K562 (cell line): ENCODE results near the gene DCAF8. TPM values are rescaled to one million over a fixed set of nuclear protein-coding genes. Genes with fewer than 3 reads are reported as not detected.

ENCODE experiments used
- ATAC-seq: fragments of 200-7000 bp; cut with Tn5 transposase; 3 replicates; pipeline ENCODE4 v1.9.1; 2020; ENCODE audit warnings: moderate library complexity
- BruUV-seq: library from RNA; stranded (reverse); fragments of 400-500 nt; replicated peaks from 2 replicates; lab custom pipeline; 2021; lab: Mats Ljungman, UMichigan
- CTCF ChIA-PET: fragments of 300-600 bp; formaldehyde crosslinking; extraction: SDS; loops from one replicate; lab custom pipeline; 2021; ENCODE audit warnings: low intra/inter-chr PET ratio; lab: Yijun Ruan, JAX
- POLR2A ChIA-PET: fragments of 300-600, 350-650 bp; sonication (Branson Sonifier 250); formaldehyde crosslinking; extraction: SDS; loops from one replicate; lab custom pipeline; 2021; ENCODE audit warnings: antibody characterized with exemption, inconsistent platforms; lab: Yijun Ruan, JAX
- DNase-seq, 4 experiments: peaks; one replicate each; pipeline versions ENCODE4 v3.0.0 to v3.0.0-alpha.2; 2011 to 2018; ENCODE audit warnings: low spot score in 3 of 4, mixed read lengths in 3 of 4; ENCODE audit errors: extremely low read depth in 1 of 4
- FAIRE-seq: peaks from 2 replicates; lab custom pipeline; 2011; peaks lifted over from hg19 to GRCh38; lab: Jason Lieb, UNC
- H2AFZ ChIP-seq: 2 replicates; pipeline ENCODE4 v1.6.0; 2011; ENCODE audit warnings: low read depth, low read length, control low read depth, inconsistent platforms
- H3K27ac ChIP-seq: fragments of 200-600 bp; 3 replicates; pipeline ENCODE4 v1.8.0; 2011; ENCODE audit warnings: low read depth, mild to moderate bottlenecking, control low read depth, inconsistent platforms, low read length, moderate library complexity, mixed read lengths; ENCODE audit errors: extremely low read depth
- H3K27me3 ChIP-seq, 2 experiments: fragments of 300-600 bp in 1 of 2; 2 replicates in 1 of 2; 3 replicates in 1 of 2; pipeline versions ENCODE4 v1.6.0 to v1.8.0; 2011; ENCODE audit warnings: inconsistent platforms in 2 of 2, low read length in 2 of 2, mild to moderate bottlenecking in 1 of 2, mixed read lengths in 1 of 2, moderate library complexity in 1 of 2; ENCODE audit not compliant: control insufficient read depth in 2 of 2, insufficient read depth in 2 of 2
- H3K36me3 ChIP-seq: fragments of 300-600 bp; 3 replicates; pipeline ENCODE4 v1.8.0; 2011; ENCODE audit warnings: mild to moderate bottlenecking, low read length, inconsistent platforms; ENCODE audit not compliant: control insufficient read depth, insufficient read depth
- H3K4me1 ChIP-seq, 2 experiments: fragments of 200-600 bp in 1 of 2; replicated peaks in 1 of 2; 2 replicates in 1 of 2; 3 replicates in 1 of 2; pipeline versions ENCODE4 v1.5.1 to v1.8.0; 2011; ENCODE audit warnings: inconsistent platforms in 2 of 2, low read length in 2 of 2, mild to moderate bottlenecking in 1 of 2, mixed read lengths in 1 of 2, moderate library complexity in 1 of 2; ENCODE audit not compliant: control insufficient read depth in 2 of 2, insufficient read depth in 2 of 2
- H3K4me2 ChIP-seq: 2 replicates; pipeline ENCODE4 v1.6.1; 2011; ENCODE audit warnings: low read length, control low read depth, inconsistent platforms, mixed read lengths; ENCODE audit not compliant: insufficient read depth
- H3K4me3 ChIP-seq: fragments of 200-600 bp; sonication (generic), shearing (Covaris generic); 2 replicates; pipeline ENCODE4 v1.5.1; 2016; ENCODE audit warnings: control low read depth, inconsistent platforms
- H3K79me2 ChIP-seq: fragments of 200-600 bp; 3 replicates; pipeline ENCODE4 v1.8.0; 2011; ENCODE audit warnings: low read length, inconsistent platforms; ENCODE audit not compliant: control insufficient read depth, insufficient read depth
- H3K9ac ChIP-seq, 2 experiments: 2 replicates each; pipeline versions ENCODE4 v1.6.0 to v1.6.1; 2011; ENCODE audit warnings: low read depth in 2 of 2, low read length in 2 of 2, control low read depth in 1 of 2, inconsistent platforms in 1 of 2, mild to moderate bottlenecking in 1 of 2, mixed read lengths in 1 of 2; ENCODE audit not compliant: insufficient read depth in 1 of 2
- H3K9me1 ChIP-seq: one replicate; pipeline ENCODE4 v1.6.0; 2011; ENCODE audit warnings: inconsistent platforms, mild to moderate bottlenecking, low read length, moderate library complexity; ENCODE audit not compliant: control insufficient read depth, insufficient read depth
- H3K9me3 ChIP-seq: replicated peaks from 2 replicates; pipeline ENCODE4 v1.5.1; 2011; ENCODE audit warnings: low read depth, low read length, inconsistent platforms; ENCODE audit not compliant: control insufficient read depth, insufficient read depth
- H4K20me1 ChIP-seq: replicated peaks from 2 replicates; pipeline ENCODE4 v1.6.1; 2011; ENCODE audit warnings: low read length, inconsistent platforms, mixed read lengths; ENCODE audit not compliant: control insufficient read depth, insufficient read depth
- BRF1 ChIP-seq: IDR thresholded peaks from 3 replicates; pipeline ENCODE4 v1.6.1; 2011; ENCODE audit warnings: borderline replicate concordance, mild to moderate bottlenecking; ENCODE audit not compliant: insufficient read length; ENCODE audit errors: extremely low read depth
- CEBPB ChIP-seq: fragments of 450-650 bp; IDR thresholded peaks from 2 replicates; pipeline ENCODE4 v1.6.1; 2016; ENCODE audit warnings: missing genetic modification characterization, missing compliant biosample characterization
- MCM3 ChIP-seq: fragments of 450-650 bp; IDR thresholded peaks from 2 replicates; pipeline ENCODE4 v1.6.1; 2016
- TEAD2 ChIP-seq: fragments of 450-650 bp; IDR thresholded peaks from 2 replicates; pipeline ENCODE4 v1.6.1; 2016; ENCODE audit warnings: missing genetic modification characterization, control low read depth, missing compliant biosample characterization
- ZNF316 ChIP-seq: fragments of 450-650 bp; IDR thresholded peaks from 2 replicates; pipeline ENCODE4 v1.6.1; 2016
- WGBS: fragments of 100-300 bp; shearing (Covaris generic); methylation state at CpG from one replicate; pipeline ENCODE4 v1.1.6; 2016; ENCODE audit warnings: low coverage, mixed read lengths; ENCODE audit not compliant: insufficient coverage; ENCODE audit errors: missing lambda C conversion rate; 5-methylcytosine and 5-hydroxymethylcytosine counted together
- in situ Hi-C: fragments of 300-500 bp; cut with MboI; formaldehyde crosslinking; loops from 4 replicates; pipeline ENCODE4 v1.15.0; 2018; ENCODE audit warnings: inconsistent platforms, mixed read lengths
- intact Hi-C: fragments of 100-400 bp; cut with micrococcal nuclease; formaldehyde crosslinking; loops from 2 replicates; pipeline ENCODE4 v1.14.2; 2022
- polyA plus RNA-seq, 8 experiments: library from polyadenylated mRNA; depleted of rRNA in 4 of 8; stranded (reverse) in 5 of 8; unstranded in 3 of 8; fragments of >200 nt; fragmentation: Nextera tagmentation in 2 of 8; fragmentation: Illumina TruSeq in 1 of 8; extraction: Ambion mirVana in 2 of 8; extraction: Trizol in 1 of 8; gene quantifications; 2 replicates each; pipeline versions ENCODE4 v1.2.1 to v1.2.3, GENCODE V29; 2011 to 2014; ENCODE audit warnings: inconsistent platforms in 1 of 8, missing spikeins in 1 of 8
- total RNA-seq, 7 experiments: library from RNA; depleted of rRNA in 6 of 7; stranded (reverse); fragments of >200 nt in 6 of 7; fragmentation: Illumina TruSeq in 2 of 7; extraction: Trizol in 2 of 7; gene quantifications; 2 replicates each; pipeline versions ENCODE4 v1.2.1 to v1.2.3, GENCODE V29; 2011 to 2021; ENCODE audit warnings: low replicate concordance in 1 of 7
- TF ChIP-seq, protein P1 (sequence below): sonication (generic); formaldehyde crosslinking; IDR thresholded peaks from 2 replicates; pipeline ENCODE4 v1.8.0; 2022; ENCODE audit warnings: mild to moderate bottlenecking, missing genetic modification reagents
- TF ChIP-seq, protein P2 (sequence below): fragments of 200-800 bp; sonication (Bioruptor generic); IDR thresholded peaks from 2 replicates; pipeline ENCODE4 v1.6.1; 2016; ENCODE audit warnings: missing genetic modification characterization, missing compliant biosample characterization

DCAF8 gene
- total and polyA plus RNA-seq, 9 of the 15 experiments (the other 6 are each of a cell fraction or from before 2014, with no cell fraction given): 11.6 to 149 (median 81.3) TPM

DNA sequence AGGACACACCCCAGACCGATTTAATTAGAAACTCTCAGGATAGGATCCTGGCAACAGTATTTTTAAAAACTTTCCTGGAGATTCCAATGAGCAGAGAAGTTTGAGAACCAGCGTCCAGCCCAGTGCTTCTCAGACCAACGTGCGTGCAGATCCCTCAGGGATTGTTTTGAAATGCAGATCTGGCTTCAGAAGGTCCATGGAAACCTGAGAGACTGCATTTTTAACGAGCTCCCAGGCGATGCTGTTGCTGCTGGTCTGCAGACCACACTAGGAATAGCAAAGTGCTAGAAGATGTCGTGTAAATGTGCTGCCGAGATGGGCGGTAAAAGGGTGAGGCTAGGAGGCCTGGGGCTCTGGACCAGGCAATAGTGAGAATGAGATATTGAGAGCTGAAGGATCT, 90.4 kb downstream of the DCAF8 start (continued):
- no peak for TF ChIP-seq BRF1

DNA sequence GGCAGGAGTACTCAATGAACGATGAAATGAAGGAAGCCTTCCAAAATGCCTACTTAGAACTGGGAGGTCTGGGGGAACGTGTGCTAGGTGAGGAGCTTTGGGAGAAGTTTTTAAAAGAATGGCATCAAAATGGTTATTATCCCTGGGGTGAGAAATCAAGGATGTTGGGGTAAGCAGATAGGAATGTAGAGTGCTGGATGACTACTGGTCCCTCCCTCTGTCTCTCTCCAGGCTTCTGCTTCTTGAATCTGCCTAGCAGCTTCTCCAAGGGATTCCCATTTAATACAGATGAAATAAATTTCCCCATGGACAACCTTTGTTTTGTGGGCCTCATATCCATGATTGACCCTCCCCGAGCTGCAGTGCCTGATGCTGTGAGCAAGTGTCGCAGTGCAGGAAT, 91.0 kb downstream of the DCAF8 start:
- H3K36me3 ChIP-seq: no peaks in the 10 kb centered on the region
- H4K20me1 ChIP-seq: no peaks in the 10 kb centered on the region
- no TSS peak for BruUV-seq
- no peaks in the 10 kb centered on the region for H3K79me2 ChIP-seq
- H3K4me1 ChIP-seq: no peaks in the 10 kb centered on the region
- intact Hi-C loops: no loop called here
- CTCF ChIA-PET: no interaction called here
- TF ChIP-seq, protein P1, sequence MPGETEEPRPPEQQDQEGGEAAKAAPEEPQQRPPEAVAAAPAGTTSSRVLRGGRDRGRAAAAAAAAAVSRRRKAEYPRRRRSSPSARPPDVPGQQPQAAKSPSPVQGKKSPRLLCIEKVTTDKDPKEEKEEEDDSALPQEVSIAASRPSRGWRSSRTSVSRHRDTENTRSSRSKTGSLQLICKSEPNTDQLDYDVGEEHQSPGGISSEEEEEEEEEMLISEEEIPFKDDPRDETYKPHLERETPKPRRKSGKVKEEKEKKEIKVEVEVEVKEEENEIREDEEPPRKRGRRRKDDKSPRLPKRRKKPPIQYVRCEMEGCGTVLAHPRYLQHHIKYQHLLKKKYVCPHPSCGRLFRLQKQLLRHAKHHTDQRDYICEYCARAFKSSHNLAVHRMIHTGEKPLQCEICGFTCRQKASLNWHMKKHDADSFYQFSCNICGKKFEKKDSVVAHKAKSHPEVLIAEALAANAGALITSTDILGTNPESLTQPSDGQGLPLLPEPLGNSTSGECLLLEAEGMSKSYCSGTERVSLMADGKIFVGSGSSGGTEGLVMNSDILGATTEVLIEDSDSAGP (CRISPR knock-in tag): no peak
- no peak for TF ChIP-seq ZNF316
- TF ChIP-seq MCM3: no peak
- no peak for TF ChIP-seq CEBPB
- no peak for TF ChIP-seq TEAD2 (tag)
- TF ChIP-seq, protein P2, sequence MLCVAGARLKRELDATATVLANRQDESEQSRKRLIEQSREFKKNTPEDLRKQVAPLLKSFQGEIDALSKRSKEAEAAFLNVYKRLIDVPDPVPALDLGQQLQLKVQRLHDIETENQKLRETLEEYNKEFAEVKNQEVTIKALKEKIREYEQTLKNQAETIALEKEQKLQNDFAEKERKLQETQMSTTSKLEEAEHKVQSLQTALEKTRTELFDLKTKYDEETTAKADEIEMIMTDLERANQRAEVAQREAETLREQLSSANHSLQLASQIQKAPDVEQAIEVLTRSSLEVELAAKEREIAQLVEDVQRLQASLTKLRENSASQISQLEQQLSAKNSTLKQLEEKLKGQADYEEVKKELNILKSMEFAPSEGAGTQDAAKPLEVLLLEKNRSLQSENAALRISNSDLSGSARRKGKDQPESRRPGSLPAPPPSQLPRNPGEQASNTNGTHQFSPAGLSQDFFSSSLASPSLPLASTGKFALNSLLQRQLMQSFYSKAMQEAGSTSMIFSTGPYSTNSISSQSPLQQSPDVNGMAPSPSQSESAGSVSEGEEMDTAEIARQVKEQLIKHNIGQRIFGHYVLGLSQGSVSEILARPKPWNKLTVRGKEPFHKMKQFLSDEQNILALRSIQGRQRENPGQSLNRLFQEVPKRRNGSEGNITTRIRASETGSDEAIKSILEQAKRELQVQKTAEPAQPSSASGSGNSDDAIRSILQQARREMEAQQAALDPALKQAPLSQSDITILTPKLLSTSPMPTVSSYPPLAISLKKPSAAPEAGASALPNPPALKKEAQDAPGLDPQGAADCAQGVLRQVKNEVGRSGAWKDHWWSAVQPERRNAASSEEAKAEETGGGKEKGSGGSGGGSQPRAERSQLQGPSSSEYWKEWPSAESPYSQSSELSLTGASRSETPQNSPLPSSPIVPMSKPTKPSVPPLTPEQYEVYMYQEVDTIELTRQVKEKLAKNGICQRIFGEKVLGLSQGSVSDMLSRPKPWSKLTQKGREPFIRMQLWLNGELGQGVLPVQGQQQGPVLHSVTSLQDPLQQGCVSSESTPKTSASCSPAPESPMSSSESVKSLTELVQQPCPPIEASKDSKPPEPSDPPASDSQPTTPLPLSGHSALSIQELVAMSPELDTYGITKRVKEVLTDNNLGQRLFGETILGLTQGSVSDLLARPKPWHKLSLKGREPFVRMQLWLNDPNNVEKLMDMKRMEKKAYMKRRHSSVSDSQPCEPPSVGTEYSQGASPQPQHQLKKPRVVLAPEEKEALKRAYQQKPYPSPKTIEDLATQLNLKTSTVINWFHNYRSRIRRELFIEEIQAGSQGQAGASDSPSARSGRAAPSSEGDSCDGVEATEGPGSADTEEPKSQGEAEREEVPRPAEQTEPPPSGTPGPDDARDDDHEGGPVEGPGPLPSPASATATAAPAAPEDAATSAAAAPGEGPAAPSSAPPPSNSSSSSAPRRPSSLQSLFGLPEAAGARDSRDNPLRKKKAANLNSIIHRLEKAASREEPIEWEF: no peak
- TF ChIP-seq, all 486 proteins: peak for 0
- no peaks in the 10 kb centered on the region for H3K9me1 ChIP-seq
- peaks cover 57 to 91% of the 10 kb centered on the region in 2 experiments for H3K27me3 ChIP-seq
- POLR2A ChIA-PET: interaction anchor here (0.6 to 1.4 kb wide), 3 partner anchors 11 to 192 kb away, joined by 3 to 4 read pairs (median 3); no protein-coding TSS in a partner anchor
- 4% methylated on average over 4 of the region's 4 CpGs for WGBS
- H3K9me3 ChIP-seq: no peaks in the 10 kb centered on the region
- ATAC-seq (no peak), FAIRE-seq (no peak), DNase-seq (no peak)
- in situ Hi-C loops: no loop called here
- no peak overlapping the region for H2AFZ ChIP-seq
- no peak overlapping the region for H3K4me2 ChIP-seq
- H3K27ac ChIP-seq: no peak overlapping the region
- no peak overlapping the region for H3K9ac ChIP-seq
- H3K4me3 ChIP-seq: no peak overlapping the region
